PC-9 (cell line): ENCODE results near the gene ZNF628.

Experiments
- CTCF ChIP-seq: fragments of 200-600 bp; sonication (generic); conservative IDR thresholded peaks from 2 replicates; pipeline ENCODE4 v1.6.1; 2017; ENCODE audit warnings: mixed run types, antibody characterized with exemption, mild to moderate bottlenecking, moderate library complexity
- EZH2 ChIP-seq: fragments of 200-600 bp; sonication (generic); IDR thresholded peaks from 2 replicates; pipeline ENCODE4 v1.8.0; 2017; ENCODE audit warnings: antibody characterized with exemption, low read depth

GRCh38 chr19:55486971-55487923 is 10.8 kb downstream of the ZNF628 start:
- TF ChIP-seq CTCF (no peak), EZH2 (no peak)
